Natural killer cell (primary cell): ENCODE results near the gene ZNF669. TPM values are rescaled to one million over a fixed set of nuclear protein-coding genes. Genes with fewer than 3 reads are reported as not detected.
A peak's percentile ranks its signal among the peaks of the same experiment; 100 is the strongest.

Experiments used
- ATAC-seq, 3 donors: fragments of 150-1000 bp in 2 of 3; fragments of 200-7000 bp in 1 of 3; cut with Tn5 transposase; 1 replicate in 1 of 3; 2 replicates in 2 of 3; pipeline ENCODE4 v1.10.0; 2021; ENCODE audit warnings: mild to moderate bottlenecking in 2 of 3, moderate library complexity in 2 of 3
- DNase-seq, 2 donors: peaks; one replicate each; pipeline versions ENCODE4 v3.0.0 to v3.0.0-alpha.2; 2013 to 2021; ENCODE audit warnings: mixed read lengths in 1 of 2
- H3K27ac ChIP-seq: one replicate; pipeline ENCODE4 v1.5.1; 2013; ENCODE audit warnings: mild to moderate bottlenecking, low read length
- H3K27me3 ChIP-seq: one replicate; pipeline ENCODE4 v1.6.1; 2013; ENCODE audit warnings: low read length; ENCODE audit not compliant: control insufficient read depth, insufficient read depth
- H3K36me3 ChIP-seq: one replicate; pipeline ENCODE4 v1.6.1; 2013; ENCODE audit warnings: low read length; ENCODE audit not compliant: control insufficient read depth, insufficient read depth
- H3K4me1 ChIP-seq: one replicate; pipeline ENCODE4 v1.6.1; 2013; ENCODE audit warnings: low read length; ENCODE audit not compliant: control insufficient read depth, insufficient read depth
- H3K4me3 ChIP-seq: one replicate; pipeline ENCODE4 v1.5.1; 2013; ENCODE audit warnings: low read length
- H3K9me3 ChIP-seq: one replicate; pipeline ENCODE4 v1.6.1; 2013; ENCODE audit warnings: low read length; ENCODE audit not compliant: control insufficient read depth, insufficient read depth
- H3K27ac Mint-ChIP-seq, 2 donors: one replicate each; pipeline ENCODE4 v1.8.0; 2022; ENCODE audit warnings: mild to moderate bottlenecking in 2 of 2, mixed read lengths in 2 of 2, moderate library complexity in 1 of 2
- H3K27me3 Mint-ChIP-seq, 2 donors: one replicate each; pipeline ENCODE4 v1.8.0; 2022; ENCODE audit warnings: low read depth in 2 of 2, mixed read lengths in 2 of 2
- H3K36me3 Mint-ChIP-seq: one replicate; pipeline ENCODE4 v1.8.0; 2022; ENCODE audit warnings: mixed read lengths
- H3K4me1 Mint-ChIP-seq, 2 donors: one replicate each; pipeline ENCODE4 v1.8.0; 2022; ENCODE audit warnings: mixed read lengths in 2 of 2
- H3K4me3 Mint-ChIP-seq: one replicate; pipeline ENCODE4 v1.8.0; 2022; ENCODE audit warnings: mild to moderate bottlenecking, moderate library complexity, mixed read lengths
- H3K9me3 Mint-ChIP-seq, 2 donors: one replicate each; pipeline ENCODE4 v1.8.0; 2022; ENCODE audit warnings: mixed read lengths in 2 of 2
- CTCF ChIP-seq: fragments of 200-600 bp; IDR thresholded peaks from one replicate; pipeline ENCODE4 v1.8.0; 2022; ENCODE audit warnings: antibody characterized with exemption
- WGBS: methylation state at CpG from one replicate; pipeline ENCODE4 v1.1.7; 2013; ENCODE audit warnings: missing lambda C conversion rate; ENCODE audit not compliant: insufficient coverage; 5-methylcytosine and 5-hydroxymethylcytosine counted together
- intact Hi-C: fragments of 100-400 bp; cut with micrococcal nuclease; formaldehyde crosslinking; loops from one replicate; pipeline ENCODE4 v1.14.2; 2022
- total RNA-seq, 4 donors: library from RNA; stranded (reverse); fragments of 120-200 nt in 1 of 4; gene quantifications; one replicate each; pipeline versions ENCODE4 v1.2.3 to v1.2.4, GENCODE V29; 2013 to 2022

Gene ZNF669
- total RNA-seq, 3 donors from 2014 or later (not counting 1 experiment from before 2014, with no cell fraction given) = 16.2 to 18.3 (median 17.0) TPM

- Mint-ChIP-seq H3K27ac (peak overlapping the region in 1 of 2 donors; percentile 78), H3K36me3 (no peaks in the 10 kb centered on the region), H3K4me1 (peaks cover 6 to 9% of the 10 kb centered on the region in 2 donors), H3K9me3 (no peaks in the 10 kb centered on the region), H3K27me3 (peaks cover 6 to 7% of the 10 kb centered on the region in 2 donors), H3K4me3 (no peak overlapping the region)
- intact Hi-C loops = no loop called here
- DNase-seq = no peak
- H3K4me1 ChIP-seq = peaks cover 14% of the 10 kb centered on the region
- no peaks in the 10 kb centered on the region for H3K9me3 ChIP-seq
- no peak overlapping the region for H3K27ac ChIP-seq
- H3K36me3 ChIP-seq = no peaks in the 10 kb centered on the region
- no peak for TF ChIP-seq CTCF
- ATAC-seq = no peak
- WGBS = 93% methylated on average over 8 of the region's 12 CpGs
- peaks cover 13% of the 10 kb centered on the region for H3K27me3 ChIP-seq
- no peak overlapping the region for H3K4me3 ChIP-seq
These were observed 11.4 kb upstream of the ZNF669 start for GRCh38 chr1:247115545-247115944.

GRCh38 chr1:247115141-247115510 is 11.0 kb upstream of the ZNF669 start:
- peaks cover 16% of the 10 kb centered on the region for H3K4me1 ChIP-seq
- no peaks in the 10 kb centered on the region for H3K9me3 Mint-ChIP-seq
- peaks cover 8 to 9% of the 10 kb centered on the region in 2 donors for H3K27me3 Mint-ChIP-seq
- no peaks in the 10 kb centered on the region for H3K9me3 ChIP-seq
- no peak for TF ChIP-seq CTCF
- H3K27ac Mint-ChIP-seq = peak overlapping the region in 1 of 2 donors; percentile 78
- no peak overlapping the region for H3K4me3 ChIP-seq
- no peak overlapping the region for H3K4me3 Mint-ChIP-seq
- H3K27me3 ChIP-seq = peaks cover 15% of the 10 kb centered on the region
- H3K36me3 Mint-ChIP-seq = no peaks in the 10 kb centered on the region
- 77% methylated on average over 7 of the region's 7 CpGs for WGBS
- H3K27ac ChIP-seq = no peak overlapping the region
- peak in 1 of 3 donors; percentile 10 for ATAC-seq
- intact Hi-C loops = no loop called here
- peaks cover 7 to 10% of the 10 kb centered on the region in 2 donors for H3K4me1 Mint-ChIP-seq
- no peak for DNase-seq
- H3K36me3 ChIP-seq = no peaks in the 10 kb centered on the region

GRCh38 chr1:247114351-247115140 is 10.4 kb upstream of the ZNF669 start:
- H3K9me3 ChIP-seq = no peaks in the 10 kb centered on the region
- ATAC-seq = peak in 1 of 3 donors; percentile 33
- no peak overlapping the region for H3K4me3 ChIP-seq
- no peak overlapping the region for H3K4me3 Mint-ChIP-seq
- DNase-seq = no peak
- peaks cover 14 to 15% of the 10 kb centered on the region in 2 donors for H3K27me3 Mint-ChIP-seq
- H3K36me3 Mint-ChIP-seq = no peaks in the 10 kb centered on the region
- H3K27me3 ChIP-seq = peaks cover 19% of the 10 kb centered on the region
- no peak for TF ChIP-seq CTCF
- H3K27ac ChIP-seq = no peak overlapping the region
- no peaks in the 10 kb centered on the region for H3K9me3 Mint-ChIP-seq
- H3K4me1 ChIP-seq = peaks cover 16% of the 10 kb centered on the region
- 95% methylated on average over 13 of the region's 13 CpGs for WGBS
- peaks cover 7 to 10% of the 10 kb centered on the region in 2 donors for H3K4me1 Mint-ChIP-seq
- H3K27ac Mint-ChIP-seq = peak overlapping the region in 1 of 2 donors; percentile 78
- H3K36me3 ChIP-seq = no peaks in the 10 kb centered on the region
- intact Hi-C loops = loop anchor here (5.0 kb wide), 1 partner anchor 418 kb away; no protein-coding TSS in a partner anchor
